ENCODE results near the gene CTDSP1.

Gene CTDSP1

GRCh38 chr2:218400930-218401881, 1.5 kb downstream of the CTDSP1 start:
- Histone ChIP-seq H3K9ac (ENCODE audit: low read depth, low read length) (peak overlapping the region; percentile 90), H3K4me3 (ENCODE audit: low read depth in 1 of 2, low read length in 2 of 2) (peak overlapping the region; percentile 75 to 79; a peak in 3 of 4 replicates), H4K20me1 (ENCODE audit: insufficient read depth, low read length) (peaks cover 22% of the 10 kb centered on the region), H3K27me3 (ENCODE audit: insufficient read depth, low read length, poor library complexity) (no peaks in the 10 kb centered on the region), H3K27ac (ENCODE audit: low read length) (peak overlapping the region; percentile 46), H2AFZ (ENCODE audit: low read depth, low read length) (no peak overlapping the region), H3K4me2 (ENCODE audit: insufficient read depth, low read length) (peak overlapping the region; percentile 81), H3K79me2 (ENCODE audit: insufficient read depth, low read length) (peaks cover 56% of the 10 kb centered on the region), H3K9me3 (ENCODE audit: insufficient read depth, low read length, severe bottlenecking) (no peaks in the 10 kb centered on the region), H3K36me3 (ENCODE audit: insufficient read depth, low read length) (peaks cover 40% of the 10 kb centered on the region), H3K4me1 (ENCODE audit: insufficient read depth, low read length) (peaks cover 74% of the 10 kb centered on the region)
- TF ChIP-seq CTCF (IDR thresholded peaks at IDR 0.05; ENCODE audit: borderline replicate concordance, extremely low read depth, low read length, poor library complexity, severe bottlenecking) (no peak), EZH2 (IDR thresholded peaks at IDR 0.05; ENCODE audit: borderline replicate concordance, low read depth, low read length, severe bottlenecking) (no peak)
- ATAC-seq (ENCODE audit: insufficient read depth, low read depth) (no peak), DNase-seq (no peak)

DNA sequence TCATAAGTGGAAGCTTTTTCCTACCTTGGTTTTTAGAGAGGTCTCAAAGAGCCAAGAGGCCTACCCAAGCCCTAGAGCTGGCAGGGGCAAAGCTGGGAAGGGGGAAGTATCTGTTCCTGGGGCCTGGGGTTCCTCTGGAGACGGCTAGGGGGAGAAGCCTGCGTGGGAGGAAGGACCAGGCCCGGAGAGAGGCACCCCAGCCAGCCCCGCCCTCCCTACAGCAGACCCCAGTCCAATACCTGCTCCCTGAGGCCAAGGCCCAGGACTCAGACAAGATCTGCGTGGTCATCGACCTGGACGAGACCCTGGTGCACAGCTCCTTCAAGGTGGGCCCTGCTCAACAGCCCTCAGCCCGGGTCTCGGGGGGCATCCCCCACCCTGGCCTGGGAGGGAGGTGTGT, 2.2 kb downstream of the CTDSP1 start:
- Histone ChIP-seq H3K36me3 (ENCODE audit: insufficient read depth, low read length) (peaks cover 40% of the 10 kb centered on the region), H3K9ac (ENCODE audit: low read depth, low read length) (peak overlapping the region; percentile 90; the same call in 1 of the 2 replicates), H3K27ac (ENCODE audit: low read length) (no peak overlapping the region), H3K27me3 (ENCODE audit: insufficient read depth, low read length, poor library complexity) (no peaks in the 10 kb centered on the region), H3K4me3 (ENCODE audit: low read depth in 1 of 2, low read length in 2 of 2) (no peak overlapping the region; a peak in 1 of 4 replicates), H4K20me1 (ENCODE audit: insufficient read depth, low read length) (peaks cover 22% of the 10 kb centered on the region), H3K9me3 (ENCODE audit: insufficient read depth, low read length, severe bottlenecking) (no peaks in the 10 kb centered on the region), H2AFZ (ENCODE audit: low read depth, low read length) (no peak overlapping the region), H3K4me2 (ENCODE audit: insufficient read depth, low read length) (peak overlapping the region; percentile 81; the same call in 1 of the 2 replicates), H3K79me2 (ENCODE audit: insufficient read depth, low read length) (peaks cover 56% of the 10 kb centered on the region), H3K4me1 (ENCODE audit: insufficient read depth, low read length) (peaks cover 73% of the 10 kb centered on the region)
- DNase-seq (no peak), ATAC-seq (ENCODE audit: insufficient read depth, low read depth) (no peak)
- TF ChIP-seq CTCF (IDR thresholded peaks at IDR 0.05; ENCODE audit: borderline replicate concordance, extremely low read depth, low read length, poor library complexity, severe bottlenecking) = no peak
- TF ChIP-seq EZH2 (IDR thresholded peaks at IDR 0.05; ENCODE audit: borderline replicate concordance, low read depth, low read length, severe bottlenecking) = no peak

DNA sequence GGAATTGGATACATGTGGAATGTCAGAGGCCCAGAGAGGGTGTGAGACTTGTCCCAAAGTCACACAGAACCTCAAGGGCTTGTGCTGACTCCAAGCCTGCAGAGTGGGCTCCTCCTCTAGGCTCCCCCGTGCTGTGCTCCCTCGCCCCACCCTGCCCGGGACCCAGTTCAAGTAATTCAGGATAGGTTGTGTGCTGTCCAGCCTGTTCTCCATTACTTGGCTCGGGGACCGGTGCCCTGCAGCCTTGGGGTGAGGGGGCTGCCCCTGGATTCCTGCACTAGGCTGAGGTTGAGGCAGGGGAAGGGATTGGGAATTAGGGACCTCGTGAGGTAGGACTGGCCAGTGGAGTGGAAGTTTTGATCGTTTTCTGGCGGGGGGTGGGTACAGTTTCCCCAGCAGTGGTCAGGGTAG, 2.8 kb downstream of the CTDSP1 start:
- Histone ChIP-seq H3K36me3 (ENCODE audit: insufficient read depth, low read length) (peaks cover 40% of the 10 kb centered on the region), H3K9ac (ENCODE audit: low read depth, low read length) (no peak overlapping the region), H3K27ac (ENCODE audit: low read length) (no peak overlapping the region), H3K79me2 (ENCODE audit: insufficient read depth, low read length) (peaks cover 52% of the 10 kb centered on the region), H3K4me1 (ENCODE audit: insufficient read depth, low read length) (peaks cover 73% of the 10 kb centered on the region), H3K4me3 (ENCODE audit: low read depth in 1 of 2, low read length in 2 of 2) (no peak overlapping the region), H4K20me1 (ENCODE audit: insufficient read depth, low read length) (peaks cover 22% of the 10 kb centered on the region), H3K9me3 (ENCODE audit: insufficient read depth, low read length, severe bottlenecking) (no peaks in the 10 kb centered on the region), H3K4me2 (ENCODE audit: insufficient read depth, low read length) (0 out of 2 replicates have a peak overlapping the region, but pooled peaks have one; percentile 81), H3K27me3 (ENCODE audit: insufficient read depth, low read length, poor library complexity) (no peaks in the 10 kb centered on the region), H2AFZ (ENCODE audit: low read depth, low read length) (no peak overlapping the region)
- no peak for DNase-seq
- no peak for ATAC-seq (ENCODE audit: insufficient read depth, low read depth)
- no peak for TF ChIP-seq CTCF (IDR thresholded peaks at IDR 0.05; ENCODE audit: borderline replicate concordance, extremely low read depth, low read length, poor library complexity, severe bottlenecking)
- TF ChIP-seq EZH2 (IDR thresholded peaks at IDR 0.05; ENCODE audit: borderline replicate concordance, low read depth, low read length, severe bottlenecking) = no peak

Data from DND-41 (cell line).